OCI-LY7 (cell line): Measurements from ENCODE around the gene URB2.

ENCODE experiments used
- CTCF ChIP-seq: fragments of 200-600 bp; sonication (generic); conservative IDR thresholded peaks from 2 replicates; pipeline ENCODE4 v1.5.1; 2014; ENCODE audit warnings: mild to moderate bottlenecking, antibody characterized with exemption, low read length, moderate library complexity, mixed read lengths
- EZH2phosphoT487 ChIP-seq: fragments of 200-600 bp; sonication (generic); IDR thresholded peaks from 2 replicates; pipeline ENCODE4 v1.6.1; 2018; ENCODE audit warnings: low read depth, borderline replicate concordance, mild to moderate bottlenecking, mixed run types, antibody characterized with exemption, low read length, moderate library complexity, mixed read lengths

GRCh38 chr1:229669333-229669732 lies 43.3 kb downstream of the URB2 start:
- TF ChIP-seq CTCF (no peak), EZH2phosphoT487 (no peak)
